Measurements from ENCODE around the gene DYNC2LI1.
"Not testable (repeated sequence)": the region's sequence is repeated elsewhere in the genome, so short reads cannot be mapped to it uniquely, and the experiment has no call there.

The DYNC2LI1 gene

DNA sequence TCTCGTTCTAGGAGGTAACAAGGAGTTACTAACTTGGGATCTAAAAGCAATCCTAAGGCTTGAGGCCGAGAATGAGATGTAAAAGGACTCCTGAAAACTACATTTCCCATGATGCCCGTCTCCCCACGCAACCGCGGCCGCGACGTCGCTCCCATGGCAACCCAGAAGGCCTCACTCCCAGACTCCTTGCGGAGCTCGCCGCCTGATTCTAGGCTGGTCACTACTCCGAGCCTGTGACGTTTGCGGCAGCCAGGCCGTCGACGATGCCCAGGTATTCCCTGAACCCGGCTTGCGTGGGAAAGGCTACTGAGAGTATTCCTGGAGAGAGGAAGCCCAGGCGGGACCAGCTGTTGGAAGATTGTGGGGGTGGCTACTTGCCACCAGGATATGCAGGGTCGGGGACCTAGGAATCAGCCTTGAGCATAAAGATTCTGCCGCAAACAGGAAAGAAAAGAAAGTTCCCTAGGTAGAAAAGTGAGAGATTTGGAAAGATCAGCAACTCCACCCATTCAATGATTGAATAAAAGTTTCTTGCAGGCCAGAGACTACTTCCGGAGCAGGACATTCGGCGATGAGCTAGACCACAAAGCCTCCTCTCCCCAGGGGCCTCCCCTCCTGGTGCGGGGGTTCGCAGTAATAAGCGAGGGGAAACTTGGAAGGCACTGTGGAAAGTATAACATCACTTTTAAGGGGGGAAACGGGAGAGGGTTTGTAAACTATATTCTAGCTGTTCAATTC, at the start of gene DYNC2LI1:
TSS of gene DYNC2LI1 (plus strand) at position 164 of the 738 bp plus-strand sequence. CDS start at position 264, 100 bp downstream.
- peak; percentile 70 for DNase-seq

DNA sequence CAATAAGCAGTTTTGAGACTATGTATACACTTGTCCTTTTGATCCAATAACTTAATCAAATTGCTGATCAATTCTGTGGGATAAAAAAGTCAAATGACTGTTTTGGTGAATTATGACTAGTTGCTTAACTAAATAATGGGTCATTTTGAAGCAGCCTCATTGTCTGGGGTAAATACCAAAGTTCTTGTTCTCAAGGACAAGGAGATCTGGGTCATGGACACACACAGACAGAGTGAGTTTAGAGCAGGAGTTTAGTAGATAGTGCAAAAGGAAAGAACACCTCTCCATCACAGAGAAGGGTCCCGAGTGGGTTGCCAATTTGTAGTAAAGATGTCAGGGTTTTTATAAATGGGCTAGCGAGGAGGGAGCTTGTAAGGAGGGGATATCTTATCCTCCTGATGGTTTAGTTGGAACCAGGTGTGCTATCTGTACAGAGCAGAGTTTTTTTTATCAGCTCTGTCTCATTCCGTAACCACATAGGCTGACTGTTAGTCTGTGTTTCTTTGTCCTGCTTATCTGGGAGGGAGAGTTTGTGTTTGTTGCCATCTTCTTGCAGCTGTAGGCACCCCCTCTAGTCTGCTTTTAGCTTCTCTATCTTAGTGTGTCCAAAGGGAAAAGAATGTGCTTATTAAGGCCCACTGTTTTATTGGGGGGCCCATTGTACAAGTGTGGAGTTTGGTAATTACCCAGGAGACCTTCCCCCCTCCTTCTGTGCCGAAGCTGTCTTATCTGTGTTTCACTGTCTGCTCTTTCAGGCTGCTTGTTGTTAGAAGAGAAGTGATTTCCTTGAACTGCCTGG, 48.9 kb upstream of the DYNC2LI1 start:
- DNase-seq, result no peak

GRCh38 chr2:43725711-43726246, 48.1 kb upstream of the DYNC2LI1 start:
- DNase-seq, result no peak

DNA sequence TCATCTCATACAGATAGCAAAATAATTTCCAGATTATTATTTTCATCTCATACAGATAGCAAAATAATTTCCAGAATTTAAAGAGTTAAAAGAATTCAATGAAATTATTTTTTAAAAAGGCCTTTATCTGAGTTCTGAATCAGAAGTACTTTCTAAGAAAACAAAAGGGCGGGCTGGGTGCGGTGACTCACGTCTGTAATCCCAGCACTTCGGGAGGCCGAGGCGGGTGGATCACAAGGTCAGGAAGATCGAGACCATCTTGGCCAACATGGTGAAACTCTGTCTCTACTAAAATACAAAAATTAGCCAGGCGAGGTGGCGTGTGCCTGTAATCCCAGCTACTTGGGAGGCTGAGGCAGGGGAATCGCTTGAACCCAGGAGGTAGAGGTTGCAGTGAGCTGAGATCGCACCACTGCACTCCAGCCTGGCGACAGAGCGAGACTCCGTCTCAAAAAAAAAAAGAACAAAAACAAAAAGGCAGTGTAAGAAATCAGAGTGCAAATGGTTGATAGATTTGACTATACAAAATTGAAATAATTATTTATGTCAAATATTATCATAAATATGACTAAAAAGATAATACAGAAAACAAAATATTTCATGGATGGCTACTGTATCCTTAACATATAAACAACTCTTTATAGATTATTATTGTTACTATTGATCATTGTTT, 46.7 kb upstream of the DYNC2LI1 start:
- DNase-seq, result not testable (repeated sequence)

- no peak for DNase-seq
Observed at GRCh38 chr2:43727634-43728014, 46.2 kb upstream of the DYNC2LI1 start.

DNA sequence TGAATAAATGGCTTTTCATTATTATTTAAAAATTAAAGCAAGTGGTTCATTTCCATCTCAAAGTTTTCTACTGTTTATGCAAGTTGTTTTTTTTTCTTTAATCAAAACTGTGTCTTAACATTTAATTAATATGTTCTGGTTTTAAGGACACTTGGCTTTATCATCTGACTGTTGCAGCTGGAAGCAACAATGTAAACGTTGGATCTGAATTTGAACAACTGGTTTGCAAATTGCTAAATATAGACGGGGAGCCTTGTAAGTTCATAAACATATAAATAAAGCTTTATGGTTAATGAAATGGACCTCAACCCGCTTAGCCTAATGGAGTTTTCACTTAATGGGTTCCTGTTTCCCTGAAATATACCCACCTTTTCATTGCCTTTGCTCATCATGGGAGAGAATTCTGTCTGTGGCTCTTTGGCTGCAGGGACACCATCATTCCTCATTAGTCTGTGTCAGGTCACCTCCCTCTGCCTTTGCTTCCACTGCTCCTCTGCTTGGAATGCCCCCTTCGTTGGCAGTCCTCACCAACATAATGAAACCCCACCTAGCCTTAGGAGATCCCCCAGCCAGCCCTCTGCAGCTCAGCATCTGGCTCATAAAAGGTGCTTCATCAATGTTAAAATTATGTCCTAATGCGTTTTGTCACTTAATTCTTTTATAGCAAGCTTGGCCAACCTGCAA, 44.2 kb upstream of the DYNC2LI1 start:
- DNase-seq, result no peak

GRCh38 chr2:43731211-43731610, 42.6 kb upstream of the DYNC2LI1 start:
- no peak for DNase-seq

DNA sequence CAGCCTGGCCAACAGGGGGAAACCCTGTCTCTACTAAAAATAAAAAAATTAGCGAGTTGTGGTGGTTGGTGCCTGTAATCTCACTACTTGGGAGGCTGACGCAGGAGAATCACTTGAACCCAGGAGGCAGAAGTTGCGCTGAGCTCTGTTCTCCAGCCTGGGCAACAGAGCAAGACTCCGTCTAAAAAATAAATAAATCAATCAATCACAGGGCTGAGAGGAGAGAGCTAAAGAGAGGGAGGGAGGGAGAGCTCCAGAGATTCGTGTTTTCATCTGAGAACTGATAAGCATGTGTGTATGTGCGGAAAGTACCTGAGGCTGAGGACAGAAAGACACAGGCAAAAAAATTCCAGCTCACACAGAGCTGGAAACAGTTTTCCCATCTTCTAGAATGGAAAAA, 37.2 kb upstream of the DYNC2LI1 start:
- no peak for DNase-seq

DNA sequence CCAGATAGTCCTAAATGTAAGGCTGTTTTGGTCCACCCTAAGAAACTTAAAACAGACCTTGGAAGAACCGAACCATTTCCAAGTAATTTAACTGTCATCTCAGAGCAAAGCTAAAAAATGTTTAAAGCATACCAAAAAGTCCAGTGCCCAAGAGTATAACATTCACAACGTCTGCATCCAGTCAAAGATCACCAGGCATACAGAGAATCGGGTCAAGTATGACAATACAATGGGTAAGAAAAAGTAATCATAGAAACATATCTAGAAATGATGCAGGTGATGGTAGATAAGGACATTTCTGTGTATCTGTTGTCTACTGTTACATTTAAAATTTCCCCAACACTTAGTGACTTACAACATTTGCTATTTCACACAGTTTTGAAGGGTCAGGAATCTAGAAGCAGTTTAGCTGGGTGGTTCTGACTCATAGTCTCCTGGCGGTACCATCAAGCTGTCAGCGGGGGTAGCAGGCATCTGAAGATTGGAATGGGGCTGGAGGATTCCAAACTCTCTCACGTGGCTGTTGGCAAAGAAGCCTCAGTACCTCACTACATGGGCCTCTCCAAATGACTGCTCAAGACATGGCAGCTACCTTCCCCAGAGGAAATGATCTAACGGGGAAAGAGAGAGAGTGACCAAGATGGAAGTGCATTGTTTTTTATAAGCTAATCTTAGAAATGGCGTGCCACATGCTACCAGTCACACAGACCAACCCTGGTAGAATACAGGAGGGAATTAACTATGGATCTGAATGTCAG, 36.6 kb upstream of the DYNC2LI1 start:
- no peak for DNase-seq

DNA sequence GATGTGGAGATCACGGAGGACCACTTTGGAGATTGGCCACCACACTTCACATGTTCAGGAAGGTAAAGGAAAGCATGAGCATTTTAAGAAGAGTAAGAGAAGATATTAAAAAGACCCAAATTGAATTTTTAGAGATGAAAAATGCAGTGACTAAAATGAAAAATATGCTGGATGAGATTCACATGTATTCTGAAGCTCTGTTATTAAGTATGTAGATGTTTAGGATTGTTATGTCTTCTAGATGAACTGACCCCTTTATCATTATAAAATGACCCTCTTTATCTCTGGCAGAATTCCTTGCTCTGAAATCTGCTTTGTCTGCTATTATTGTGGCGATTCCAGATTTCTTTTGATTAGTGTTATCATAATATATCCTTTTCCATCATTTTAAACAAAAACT, 36.0 kb upstream of the DYNC2LI1 start:
- no peak for DNase-seq

GRCh38 chr2:43738257-43738656, 35.6 kb upstream of the DYNC2LI1 start:
- no peak for DNase-seq

DNA sequence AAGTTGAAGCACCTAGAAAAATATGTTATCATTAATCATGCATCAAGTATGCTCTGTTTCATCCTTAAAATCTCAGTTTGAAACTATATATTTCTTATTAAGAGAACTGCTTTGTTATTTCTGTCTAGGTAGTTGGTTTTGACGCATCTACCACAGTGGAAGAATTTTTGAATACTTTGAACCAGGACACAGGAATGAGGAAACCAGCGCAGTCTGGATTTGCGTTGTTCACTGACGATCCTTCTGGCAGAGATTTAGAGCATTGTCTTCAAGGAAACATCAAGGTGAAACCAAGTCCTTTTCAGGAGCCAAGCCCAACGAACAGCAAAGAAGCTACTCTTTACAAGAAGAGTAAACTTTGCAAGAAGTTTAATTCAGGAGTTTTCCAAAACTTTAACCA, 30.1 kb upstream of the DYNC2LI1 start:
- DNase-seq, result no peak

DNA sequence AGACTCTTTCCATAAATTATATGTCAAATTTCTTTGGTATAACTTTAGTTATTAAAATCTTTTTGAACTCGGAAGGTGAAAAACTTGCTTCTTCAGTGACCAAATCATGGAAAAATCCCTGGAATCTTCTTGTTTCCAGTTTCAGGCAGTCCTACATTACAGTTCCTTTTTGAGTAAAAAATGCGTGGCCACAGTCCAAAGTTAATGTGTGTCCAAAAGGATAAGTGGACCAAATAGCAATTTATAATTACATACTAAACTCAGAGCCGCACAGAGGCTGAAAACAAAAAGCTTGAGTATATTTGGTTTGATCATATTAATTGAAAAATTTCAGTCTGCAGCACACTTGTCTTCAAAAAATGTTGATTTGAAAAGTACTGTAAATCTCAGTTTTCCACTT, 28.4 kb upstream of the DYNC2LI1 start:
- DNase-seq, result no peak

- DNase-seq, result no peak
Observed at GRCh38 chr2:43748333-43748732, 25.5 kb upstream of the DYNC2LI1 start.

- no peak for DNase-seq
Observed at GRCh38 chr2:43749583-43749982, 24.3 kb upstream of the DYNC2LI1 start.

DNA sequence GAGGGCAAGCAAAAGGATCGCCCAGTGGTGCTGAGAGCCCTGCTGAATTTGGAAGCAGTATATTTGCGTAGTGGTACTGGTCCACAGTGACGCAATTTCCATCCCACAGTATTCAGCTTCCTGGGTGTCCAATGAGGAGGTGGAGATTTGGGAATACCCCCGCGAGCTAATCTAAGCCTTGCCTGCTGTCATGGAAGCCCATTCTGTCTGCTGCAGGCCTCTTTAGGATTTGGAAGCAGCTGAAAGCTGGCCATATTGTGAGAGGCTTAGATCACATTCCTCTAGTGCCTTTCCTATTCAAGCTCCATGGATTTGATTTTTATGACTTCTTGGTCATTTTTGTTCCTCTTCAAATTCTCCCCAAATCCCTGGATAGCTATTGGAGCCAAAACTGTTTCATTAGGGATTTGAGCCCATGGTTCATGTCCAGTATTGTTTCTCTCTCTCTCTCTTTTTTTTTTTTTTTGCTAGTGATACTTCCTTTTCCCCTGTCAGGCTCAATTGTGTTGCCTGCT, 22.3 kb upstream of the DYNC2LI1 start:
- no peak for DNase-seq

DNA sequence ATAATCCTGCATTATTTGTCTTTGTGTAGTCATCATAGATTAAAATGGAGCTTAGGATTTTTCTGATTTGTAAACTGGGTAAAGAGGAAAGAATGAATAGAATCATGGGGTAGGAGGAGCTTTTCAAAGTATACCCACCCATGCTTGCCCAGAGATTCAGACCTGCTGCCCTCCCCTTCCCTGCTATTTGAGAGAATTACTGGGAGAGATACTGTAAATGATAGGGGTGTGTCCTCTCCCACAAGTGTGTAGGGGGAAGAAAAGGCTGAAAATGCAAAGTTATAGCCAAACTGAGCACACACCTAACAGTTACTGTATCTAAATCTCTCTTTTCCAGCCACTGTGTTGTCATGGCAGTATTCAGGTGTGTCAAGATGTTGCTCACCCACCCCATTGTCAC, 21.5 kb upstream of the DYNC2LI1 start:
- DNase-seq, result no peak

GRCh38 chr2:43754180-43754579, 19.7 kb upstream of the DYNC2LI1 start:
- no peak for DNase-seq

- no peak for DNase-seq
Observed at GRCh38 chr2:43758739-43759138, 15.1 kb upstream of the DYNC2LI1 start.

GRCh38 chr2:43759195-43759594, 14.6 kb upstream of the DYNC2LI1 start:
- no peak for DNase-seq

DNA sequence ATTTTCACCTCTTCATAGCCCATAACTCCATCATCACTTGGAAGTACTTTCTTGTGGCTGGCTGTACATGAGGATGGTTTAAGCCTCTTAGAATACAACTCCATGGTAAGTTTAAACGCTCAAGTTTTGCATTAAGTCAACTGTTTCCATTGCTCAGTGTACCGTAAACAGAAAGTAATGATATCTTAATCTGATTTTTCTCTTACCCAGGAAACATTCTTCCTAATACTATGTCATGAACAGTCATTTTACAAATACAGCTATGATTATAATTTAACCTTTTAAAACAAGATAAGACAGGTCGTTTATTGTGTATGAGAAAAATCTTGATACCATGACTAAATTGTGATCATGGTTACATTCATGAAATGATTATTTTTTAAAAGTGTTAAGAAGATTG, 11.6 kb upstream of the DYNC2LI1 start:
- DNase-seq, result no peak

DNA sequence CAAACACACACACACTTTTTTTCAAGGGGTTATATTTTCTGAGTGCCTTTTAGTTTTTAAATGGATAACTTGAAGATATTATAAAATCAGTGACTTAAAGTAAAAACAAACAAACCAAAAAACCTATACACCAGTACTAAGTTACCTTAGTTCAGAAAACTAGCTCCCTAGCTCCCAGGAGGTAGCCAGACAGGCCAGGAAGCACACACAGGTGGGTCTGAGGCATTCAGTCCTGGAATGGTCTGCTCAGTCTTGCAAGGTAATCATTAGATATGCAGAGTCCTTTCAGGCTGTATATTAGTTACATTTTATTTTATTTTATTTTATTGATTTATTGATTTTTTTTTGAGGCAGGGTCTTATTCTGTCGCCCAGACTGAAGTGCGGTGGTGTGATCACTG, 10.7 kb upstream of the DYNC2LI1 start:
- DNase-seq, result no peak
